KBM-7 (cell line): ENCODE measurements around the gene IFITM1.

Experiments used
- DNase-seq: peaks from one replicate; pipeline ENCODE4 v3.0.0-alpha.2; 2015
- in situ Hi-C: fragments of 300-500 bp; cut with MboI; formaldehyde crosslinking; loops from 2 replicates; pipeline ENCODE4 v1.14.3; 2020; ENCODE audit warnings: low sequenced_read_pairs, low pct_unique_long_range_greater_than_20kb, mixed read lengths

IFITM1 gene

DNA sequence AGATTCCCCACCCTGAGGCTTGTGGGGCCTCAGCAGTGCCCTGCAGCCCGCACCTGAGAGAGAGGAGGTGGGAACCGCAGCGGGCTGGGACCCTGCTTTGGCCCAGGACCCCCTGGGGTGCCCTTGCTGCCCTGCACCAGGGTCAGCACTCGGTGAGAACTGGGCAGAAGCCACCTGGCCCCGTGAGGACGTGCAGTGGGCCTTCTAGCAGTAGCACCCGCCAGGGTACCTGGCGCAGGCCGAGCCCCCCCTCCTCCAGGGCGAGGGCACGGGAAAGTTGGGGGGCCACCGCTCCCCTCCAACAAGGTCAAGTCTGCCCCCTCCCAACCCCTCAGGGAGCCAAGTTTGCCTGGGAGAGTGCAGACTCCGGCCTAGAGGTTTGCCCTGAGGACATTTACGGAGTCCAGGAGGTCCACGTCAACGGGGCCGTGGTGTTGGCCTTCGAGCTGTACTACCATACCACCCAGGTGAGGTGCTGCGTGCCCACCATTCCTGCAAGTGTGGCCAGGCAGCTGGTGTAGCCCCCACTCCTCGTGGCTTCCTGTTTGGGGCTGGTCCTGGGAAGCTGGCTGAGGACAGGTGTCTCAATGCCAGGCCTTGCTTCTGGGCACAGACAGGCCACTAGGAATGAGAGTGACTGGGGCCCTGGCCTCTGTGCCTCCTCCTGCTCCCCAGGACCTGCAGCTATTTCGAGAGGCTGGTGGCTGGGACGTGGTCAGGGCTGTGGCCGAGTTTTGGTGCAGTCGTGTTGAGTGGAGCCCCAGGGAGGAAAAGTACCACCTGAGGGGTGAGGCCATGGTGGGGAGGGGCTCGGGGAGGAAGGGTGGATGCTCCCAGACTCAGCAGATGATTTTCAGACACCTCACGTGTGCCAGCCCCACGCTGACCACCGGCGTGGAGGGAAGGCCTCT, 21.4 kb upstream of the IFITM1 start:
- no peak for DNase-seq
- in situ Hi-C loops: no loop called here

DNA sequence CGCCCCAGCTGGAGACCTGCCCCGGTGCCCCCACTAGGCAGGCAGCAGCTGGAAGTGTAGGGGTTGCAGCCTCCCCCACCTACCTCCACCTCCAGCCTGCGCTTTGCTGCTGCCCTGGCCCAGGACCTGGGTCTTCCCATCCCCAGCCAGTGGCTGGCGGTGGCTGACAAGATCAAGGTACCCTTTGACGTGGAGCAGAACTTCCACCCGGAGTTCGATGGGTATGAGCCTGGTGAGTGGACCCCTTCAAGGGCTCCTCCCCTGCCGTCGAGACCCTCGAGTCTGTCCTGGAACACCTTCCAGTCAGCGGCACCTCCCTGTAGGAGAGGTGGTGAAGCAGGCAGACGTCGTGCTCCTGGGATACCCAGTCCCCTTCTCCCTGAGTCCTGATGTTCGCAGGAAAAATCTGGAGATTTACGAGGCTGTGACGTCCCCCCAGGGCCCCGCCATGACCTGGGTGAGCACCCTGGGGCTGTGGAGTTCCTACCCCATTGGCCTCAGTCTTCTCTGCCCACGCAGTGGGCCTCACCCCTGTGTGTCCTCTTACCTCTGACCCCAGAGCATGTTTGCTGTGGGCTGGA, 20.5 kb upstream of the IFITM1 start:
- in situ Hi-C loops: no loop called here
- no peak for DNase-seq

DNA sequence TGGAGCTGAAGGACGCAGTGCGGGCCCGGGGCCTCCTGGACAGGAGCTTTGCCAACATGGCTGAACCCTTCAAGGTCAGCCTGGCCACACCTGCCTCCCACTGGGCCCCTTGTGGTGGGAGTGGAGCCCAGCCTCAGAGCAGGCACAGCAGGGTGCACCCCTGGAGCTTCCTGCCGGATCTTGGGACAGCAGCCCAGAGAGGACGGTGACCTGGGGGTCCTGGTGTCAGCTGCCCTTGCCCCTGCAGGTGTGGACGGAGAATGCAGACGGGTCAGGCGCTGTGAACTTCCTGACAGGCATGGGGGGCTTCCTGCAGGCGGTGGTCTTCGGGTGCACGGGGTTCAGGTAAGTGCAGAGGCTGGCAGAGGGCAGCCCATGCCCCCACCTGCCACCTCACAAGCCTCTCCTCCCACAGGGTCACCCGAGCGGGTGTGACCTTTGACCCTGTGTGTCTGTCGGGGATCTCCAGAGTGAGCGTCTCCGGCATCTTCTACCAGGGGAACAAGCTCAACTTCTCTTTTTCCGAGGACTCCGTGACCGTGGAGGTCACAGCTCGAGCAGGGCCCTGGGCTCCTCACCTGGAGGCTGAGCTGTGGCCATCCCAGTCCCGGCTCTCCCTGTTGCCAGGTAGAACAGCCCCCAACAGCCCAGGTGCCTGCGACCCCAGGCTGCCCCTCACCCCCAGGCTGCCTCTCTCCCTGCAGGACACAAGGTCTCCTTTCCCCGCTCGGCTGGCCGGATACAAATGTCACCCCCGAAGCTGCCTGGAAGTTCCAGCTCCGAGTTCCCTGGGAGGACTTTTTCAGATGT, 19.8 kb upstream of the IFITM1 start:
- no peak for DNase-seq
- in situ Hi-C loops: no loop called here

DNA sequence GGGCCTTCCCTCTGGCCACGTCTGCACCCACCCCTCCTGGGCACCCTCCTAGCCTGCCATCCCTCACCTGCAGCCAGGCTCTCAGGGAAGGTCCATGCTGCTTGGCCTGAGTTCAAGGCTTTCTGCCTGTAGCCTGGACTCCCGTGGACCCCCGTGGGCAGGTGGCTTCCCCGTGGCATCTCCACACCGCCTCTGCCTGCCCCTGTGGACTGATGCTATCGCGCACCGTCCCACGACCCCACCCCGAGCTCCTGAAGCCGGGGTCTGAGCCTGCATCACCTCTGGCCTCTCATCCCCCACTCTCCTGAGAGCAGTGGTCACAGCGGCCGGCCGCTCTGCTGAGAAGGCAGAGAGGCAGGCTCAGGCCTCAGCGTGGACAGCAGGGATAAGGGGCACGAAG, 19.1 kb upstream of the IFITM1 start:
- DNase-seq: no peak
- in situ Hi-C loops: no loop called here

DNA sequence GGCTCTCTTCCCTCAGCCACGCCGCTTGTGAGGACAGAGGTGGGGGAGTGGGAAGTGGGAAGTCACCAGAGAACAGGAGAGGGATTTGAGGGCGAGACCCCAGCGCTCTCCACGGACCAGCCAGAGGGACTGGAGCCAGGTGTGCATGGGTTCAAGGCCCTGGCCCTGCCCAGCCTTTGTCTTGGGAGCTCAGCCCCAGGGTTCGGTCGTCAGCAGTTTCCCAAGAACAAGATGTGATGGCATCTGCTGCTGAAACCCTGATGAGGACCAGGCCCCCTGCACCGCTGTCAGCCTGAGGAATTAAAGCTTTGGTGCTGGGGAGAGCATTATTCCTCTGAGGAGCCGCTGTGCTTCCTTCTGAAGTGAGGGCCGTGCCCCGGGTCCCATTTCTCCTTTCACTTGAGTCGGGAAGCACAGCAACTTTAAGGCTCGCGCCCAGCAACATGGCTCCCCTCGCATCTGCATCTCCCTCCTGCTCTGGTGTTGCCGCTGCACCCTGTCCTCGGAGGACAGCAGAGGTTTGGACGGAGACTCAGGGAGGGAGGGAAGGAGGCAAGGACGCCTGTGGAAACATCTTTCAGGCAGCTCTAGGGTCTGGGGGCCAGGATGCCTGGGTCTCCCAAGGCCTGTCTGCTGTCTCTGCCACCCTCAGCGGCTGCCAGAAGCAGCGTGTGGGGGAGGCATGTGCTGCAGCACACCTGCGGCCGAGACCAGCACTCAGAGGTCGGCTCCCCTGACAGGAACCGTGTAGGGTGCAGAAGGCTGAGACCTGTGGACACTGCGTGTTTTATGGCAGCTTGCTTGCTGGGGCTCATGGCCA, 18.3 kb upstream of the IFITM1 start:
- in situ Hi-C loops: no loop called here
- DNase-seq: no peak

DNA sequence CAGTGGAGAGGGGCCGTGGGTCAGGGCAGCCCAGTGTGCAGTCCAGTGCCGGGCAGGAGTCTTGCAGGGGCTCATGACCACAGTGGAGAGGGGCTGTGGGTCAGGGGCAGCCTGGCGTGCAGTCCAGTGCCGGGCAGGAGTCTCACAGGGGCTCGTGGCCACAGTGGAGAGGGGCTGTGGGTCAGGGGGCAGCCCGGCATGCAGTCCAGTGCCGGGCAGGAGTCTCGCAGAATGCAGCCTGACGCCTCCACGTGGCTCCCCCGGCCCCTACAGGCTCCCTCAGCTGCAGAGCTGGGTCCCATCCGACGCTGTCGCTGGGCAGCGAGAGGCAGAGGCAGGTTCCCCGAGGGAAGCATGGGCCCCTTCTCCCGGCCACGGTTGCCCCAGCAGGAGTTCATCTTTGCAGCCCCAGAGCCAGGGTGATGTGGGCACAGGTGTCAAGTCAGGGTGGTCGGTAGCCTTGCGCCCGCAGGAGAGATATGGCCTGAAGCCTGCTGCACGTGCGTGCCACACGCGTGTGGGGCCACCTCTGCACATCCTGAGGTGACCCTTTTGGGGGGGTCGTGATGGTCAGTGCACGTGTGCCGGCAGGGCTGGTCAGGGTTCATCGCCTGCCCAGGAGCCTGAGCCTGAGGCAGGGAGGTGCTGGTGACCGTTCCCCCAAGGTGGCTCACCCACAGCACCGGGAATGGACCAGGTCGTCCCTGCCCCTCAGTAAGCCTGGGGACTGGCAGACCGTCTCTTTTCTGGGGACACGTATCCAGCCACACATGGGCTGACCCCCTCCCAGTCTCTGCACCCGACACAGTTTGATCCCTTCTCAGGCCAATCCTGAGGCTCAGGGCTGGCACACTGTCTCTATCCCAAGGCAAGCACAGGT, 17.4 kb upstream of the IFITM1 start:
- in situ Hi-C loops: no loop called here
- no peak for DNase-seq

DNA sequence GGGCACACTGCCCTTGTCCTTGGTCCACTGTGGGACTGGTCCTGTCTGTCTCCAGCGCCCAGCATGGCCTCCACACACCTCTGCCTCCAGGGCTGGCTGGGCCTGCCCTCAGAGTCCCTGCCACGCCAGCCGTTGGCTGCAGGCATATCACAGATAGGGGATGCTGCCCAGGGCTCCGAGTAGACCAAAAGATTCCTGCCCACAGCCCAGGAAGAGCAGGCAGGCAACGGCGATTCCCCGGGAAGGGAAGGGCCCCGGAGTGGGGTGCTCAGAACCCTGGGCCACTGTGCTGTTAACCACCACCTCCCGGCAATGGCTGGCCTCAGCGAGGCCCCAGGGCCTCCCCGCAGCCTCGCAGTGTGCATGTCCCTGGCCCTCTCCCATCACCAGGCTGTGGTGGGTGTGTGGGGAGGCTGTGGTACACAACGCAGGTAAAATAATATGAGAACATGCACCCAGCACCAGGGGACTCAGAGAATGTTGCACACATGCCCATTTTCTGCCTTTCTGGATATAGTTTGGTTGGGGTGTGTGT, 16.7 kb upstream of the IFITM1 start:
- DNase-seq: no peak
- in situ Hi-C loops: no loop called here

DNA sequence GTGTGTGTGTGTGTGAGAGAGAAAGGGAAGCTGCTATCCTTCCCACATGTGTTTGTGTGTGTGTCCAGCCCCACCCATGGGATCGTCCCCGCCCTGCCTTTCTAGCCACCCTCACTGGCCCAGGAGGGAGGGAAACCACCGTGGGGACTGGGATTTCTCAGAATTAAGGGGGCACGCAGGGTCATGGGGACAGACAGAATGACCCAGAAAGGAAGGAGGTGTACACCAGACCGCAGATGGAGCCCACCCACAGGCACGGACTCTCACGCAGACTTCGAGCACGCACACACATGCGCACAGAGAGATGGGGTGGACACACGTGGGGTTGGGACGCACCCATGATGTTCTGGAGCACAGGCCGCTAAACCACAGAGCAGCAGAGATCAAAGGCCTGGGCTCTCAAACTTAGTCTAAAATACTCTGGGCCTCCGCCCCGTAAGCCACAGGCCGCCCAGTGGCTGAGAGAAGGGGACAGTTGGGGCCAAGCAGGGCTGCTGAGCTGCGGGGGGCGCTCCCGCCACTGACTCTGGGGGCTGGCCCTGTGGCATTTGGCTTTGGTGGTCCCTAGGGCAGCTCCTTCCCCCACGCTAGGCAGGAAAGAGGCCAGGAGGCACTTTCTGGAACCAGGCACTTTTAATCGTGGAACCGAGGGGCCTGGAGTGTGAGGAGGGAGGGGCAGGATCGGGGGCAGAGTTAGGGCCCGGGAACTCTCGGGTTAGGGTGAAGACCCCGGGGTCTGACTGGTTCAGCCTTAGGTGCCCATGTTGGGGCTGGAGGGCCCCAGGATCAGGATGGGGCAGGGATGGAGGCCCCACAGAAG, 16.0 kb upstream of the IFITM1 start:
- no peak for DNase-seq
- in situ Hi-C loops: no loop called here

DNA sequence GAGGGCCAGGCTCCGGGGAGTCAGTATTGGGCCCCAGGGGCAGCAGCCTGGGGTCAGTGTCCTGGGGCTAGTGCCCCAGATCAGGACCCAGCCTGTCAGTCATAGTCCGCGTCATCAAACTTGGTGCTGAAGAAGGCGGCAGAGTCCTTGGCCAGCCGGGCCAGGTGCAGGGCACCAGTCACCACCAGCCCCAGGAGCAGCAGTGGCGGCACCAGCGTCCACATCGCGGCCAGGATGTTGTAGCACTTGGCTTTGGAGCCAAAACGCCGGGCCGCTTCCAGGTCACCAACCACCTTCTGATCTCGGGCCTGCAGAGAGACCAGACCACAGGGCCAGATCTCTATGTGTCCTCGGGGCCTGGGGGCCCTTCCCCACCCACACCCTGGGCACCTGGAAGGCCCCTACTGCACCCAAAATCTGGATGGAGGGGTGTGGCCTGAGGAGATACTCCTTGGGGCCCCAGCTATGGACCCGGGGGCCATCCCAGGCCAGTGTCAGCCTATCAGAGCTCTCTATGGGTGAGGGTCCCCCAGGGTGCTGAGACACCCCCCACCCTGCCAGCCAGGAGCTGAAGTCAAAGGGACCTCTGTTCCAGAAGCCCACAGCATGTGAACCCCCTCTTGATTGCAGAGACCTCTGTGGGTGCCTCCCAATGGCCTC, 15.3 kb upstream of the IFITM1 start:
- DNase-seq: no peak
- in situ Hi-C loops: no loop called here

DNA sequence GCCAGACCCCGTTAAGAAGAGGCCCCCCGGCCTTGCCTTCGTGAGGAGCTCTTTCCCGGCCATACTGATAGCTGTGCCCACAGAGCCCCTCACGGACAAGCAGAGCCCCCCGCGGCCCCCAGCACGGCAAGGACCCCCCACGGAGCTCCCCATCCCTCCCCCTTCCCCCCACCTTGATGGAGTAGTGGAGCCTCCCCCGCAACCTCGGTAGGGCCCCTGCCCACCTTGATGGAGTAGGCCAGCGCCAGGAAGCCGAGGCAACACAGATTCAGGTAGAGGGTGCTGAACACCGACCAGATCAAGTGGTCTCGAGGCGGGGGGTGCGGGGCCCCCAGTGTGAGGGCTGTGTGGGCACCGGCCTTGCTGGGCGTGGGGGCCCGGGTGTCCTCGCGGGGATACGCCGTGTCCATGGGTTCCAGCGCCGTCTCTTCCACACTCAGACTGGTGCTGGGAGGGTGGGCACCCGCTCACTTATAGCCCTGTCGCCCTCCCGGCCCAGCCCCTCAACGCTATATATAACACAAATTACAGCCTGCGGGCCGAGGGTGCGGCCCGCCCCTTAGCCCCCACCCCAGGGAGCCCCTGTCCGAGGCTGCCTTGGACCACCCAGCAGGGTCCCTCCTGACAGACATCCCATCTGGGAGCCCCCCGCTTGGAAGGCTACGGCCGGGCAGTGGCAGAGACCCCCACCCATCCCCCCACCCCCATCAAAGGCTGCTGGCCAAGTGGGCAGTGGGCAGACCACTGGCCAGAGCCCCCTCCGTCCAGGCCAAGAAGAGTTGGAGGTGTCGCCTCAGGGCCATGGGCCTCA, 14.6 kb upstream of the IFITM1 start, which contains the start of gene IFITM5:
Gene IFITM5, minus strand, starts transcription at position 446 of the 811 bp plus-strand sequence. Its CDS starts 36 bp downstream, at position 410.
- in situ Hi-C loops: no loop called here

DNA sequence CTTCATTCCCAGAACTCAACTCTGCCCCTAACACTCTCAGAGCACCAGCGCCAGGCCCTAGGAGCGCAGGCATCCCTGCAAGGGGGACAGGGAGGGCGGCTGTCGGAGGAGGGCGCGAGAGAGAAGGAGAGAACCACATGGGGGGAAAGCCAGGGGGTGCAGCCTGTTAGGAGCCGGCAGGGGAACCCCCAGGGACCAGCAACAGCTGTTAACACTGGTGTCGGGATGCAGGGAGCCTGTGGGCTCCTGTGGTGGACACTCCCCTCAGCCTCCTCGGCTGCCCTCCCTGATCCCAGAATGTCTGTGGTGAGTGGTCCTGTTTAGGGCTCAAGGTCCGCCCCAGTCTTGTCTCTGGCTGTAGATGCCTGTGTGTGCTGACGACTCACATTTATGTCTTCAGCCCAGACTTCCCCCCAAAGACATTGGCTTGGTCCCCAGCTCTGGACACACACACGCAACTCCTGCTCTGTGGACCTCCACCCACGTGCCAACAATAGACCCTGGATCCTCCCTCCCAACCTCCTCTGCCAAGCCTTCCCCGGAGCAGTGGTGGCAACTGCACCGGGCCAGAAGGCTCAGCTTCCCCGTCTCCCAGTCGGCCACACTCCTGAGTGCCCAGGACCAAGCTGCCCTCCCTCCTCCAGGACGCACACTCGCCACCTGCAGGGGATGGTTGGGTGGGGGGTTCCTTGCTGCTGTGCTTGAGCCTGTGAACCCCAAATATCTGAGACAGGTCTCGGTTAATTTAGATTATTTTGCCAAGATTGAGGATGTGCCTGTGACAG, 13.7 kb upstream of the IFITM1 start:
- DNase-seq: no peak
- in situ Hi-C loops: no loop called here

More for the DNA sequence above, 14.6 kb upstream of the IFITM1 start, which contains the start of gene IFITM5:
- no peak for DNase-seq

DNA sequence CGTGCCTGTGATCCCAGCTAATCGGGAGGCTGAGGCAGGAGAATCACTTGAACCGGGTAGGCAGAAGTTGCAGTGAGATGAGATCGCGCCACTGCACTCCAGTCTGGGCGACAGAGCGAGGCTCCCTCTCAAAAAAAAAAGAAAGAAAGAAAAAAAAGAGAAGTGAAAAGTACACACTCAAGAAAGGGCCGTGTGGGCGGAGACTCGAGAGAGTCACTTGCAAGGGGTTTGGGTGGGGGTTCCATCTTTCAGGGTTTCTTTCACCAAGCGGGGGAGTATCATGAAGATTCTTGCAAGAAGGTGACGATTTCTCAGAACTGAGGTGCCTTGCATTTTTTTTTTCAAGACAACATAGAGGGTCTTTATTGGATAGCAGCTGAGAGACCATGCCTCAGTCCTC, 10.5 kb upstream of the IFITM1 start:
- in situ Hi-C loops: no loop called here
- no peak for DNase-seq

DNA sequence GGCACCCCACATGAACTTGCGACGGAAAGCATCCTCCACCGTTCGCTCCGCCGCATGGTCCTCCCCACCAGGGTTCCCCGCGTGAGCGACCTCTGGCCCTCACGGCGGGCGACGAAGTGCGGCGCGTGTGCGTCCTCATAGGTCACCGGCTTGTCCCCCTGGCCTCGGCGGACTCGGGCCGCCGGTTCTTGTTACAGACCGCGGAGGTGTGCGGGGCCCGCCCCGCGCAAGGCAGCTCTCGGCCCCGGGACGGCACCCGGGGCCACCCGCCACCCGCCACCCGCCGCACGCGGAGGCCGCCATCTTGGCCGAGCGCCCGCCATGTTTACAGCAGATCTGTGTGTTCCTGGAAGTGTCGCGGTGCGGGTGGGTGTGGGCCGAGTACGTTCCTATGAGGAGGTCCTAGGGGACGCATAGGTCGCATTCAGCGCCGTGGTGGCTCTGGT, 9.8 kb upstream of the IFITM1 start:
- no peak for DNase-seq
- in situ Hi-C loops: no loop called here

DNA sequence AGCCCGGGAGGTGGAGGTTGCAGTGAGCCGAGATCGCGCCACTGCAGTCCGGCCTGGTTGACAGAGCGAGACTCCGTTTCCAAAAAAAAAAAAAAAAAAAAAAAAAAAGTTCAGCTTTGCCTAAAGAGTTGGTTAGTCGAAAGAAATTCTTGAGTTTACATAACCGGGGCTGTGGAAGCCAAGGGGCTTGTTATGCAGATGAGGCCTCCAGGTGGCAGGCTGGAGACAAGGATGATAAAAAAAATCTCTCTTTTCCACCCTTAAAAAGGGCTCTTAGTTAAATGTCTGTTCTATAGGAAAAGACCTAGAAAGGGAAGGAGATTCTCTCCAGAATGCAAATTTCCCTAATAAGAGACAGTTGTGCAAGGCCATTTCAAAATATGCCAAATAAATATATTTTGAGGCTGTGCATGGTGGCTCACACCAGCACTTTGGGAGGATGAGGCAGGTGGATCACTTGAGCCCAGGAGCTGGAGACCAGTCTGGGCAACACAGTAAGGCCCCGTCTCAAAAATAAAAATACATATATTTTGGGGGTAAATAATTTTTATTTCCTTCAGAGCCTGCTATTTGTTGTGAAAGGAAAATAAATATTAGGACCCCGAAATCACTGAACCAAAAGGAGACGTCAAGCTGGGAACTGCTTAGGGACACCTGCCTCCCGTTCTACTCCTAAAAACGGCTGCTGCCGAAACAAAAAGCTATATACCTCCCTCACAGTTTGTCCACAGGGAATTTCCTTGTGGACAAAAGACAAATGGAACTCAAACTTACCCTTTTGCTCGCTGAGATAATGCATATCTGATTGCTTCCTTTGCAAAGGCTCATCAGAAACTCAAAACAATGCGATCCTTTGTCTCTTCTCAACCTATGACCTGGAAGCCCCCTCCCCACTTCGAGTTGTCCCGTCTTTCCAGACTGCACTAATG, 8.7 kb upstream of the IFITM1 start:
- DNase-seq: peak; percentile 81
- in situ Hi-C loops: no loop called here
